Activated CD4-positive, alpha-beta T cell treated with anti-CD3 and anti-CD28 coated beads for 36 hours (primary cell): ENCODE results near the gene RHD. TPM values are rescaled to one million over a fixed set of nuclear protein-coding genes. Genes with fewer than 3 reads are reported as not detected.
"Not testable (repeated sequence)": the region's sequence is repeated elsewhere in the genome, so short reads cannot be mapped to it uniquely, and the experiment has no call there.

Experiments
- ATAC-seq: fragments of 200-7000 bp; cut with Tn5 transposase; one replicate; pipeline ENCODE4 v1.10.0; 2021; ENCODE audit warnings: mild to moderate bottlenecking, moderate library complexity
- CTCF ChIA-PET: fragments of 350-600 bp; sonication (Branson Sonifier 250); formaldehyde crosslinking; loops from one replicate; lab custom pipeline; 2021; ENCODE audit warnings: antibody characterized with exemption; lab: Charles Lee
- POLR2A ChIA-PET: fragments of 350-600 bp; sonication (Branson Sonifier 250); formaldehyde crosslinking; loops from one replicate; lab custom pipeline; 2021; ENCODE audit warnings: antibody characterized with exemption, inconsistent platforms; lab: Charles Lee
- DNase-seq: peaks from one replicate; pipeline ENCODE4 v3.0.0-alpha.2; 2020
- H3K27ac Mint-ChIP-seq: one replicate; pipeline ENCODE4 v1.8.0; 2021; ENCODE audit warnings: mixed read lengths
- H3K27me3 Mint-ChIP-seq: one replicate; pipeline ENCODE4 v1.8.0; 2021; ENCODE audit warnings: mixed read lengths
- H3K36me3 Mint-ChIP-seq: one replicate; pipeline ENCODE4 v1.8.0; 2021; ENCODE audit warnings: low read depth, mixed read lengths
- H3K4me1 Mint-ChIP-seq: one replicate; pipeline ENCODE4 v1.8.0; 2021; ENCODE audit warnings: mixed read lengths
- H3K4me3 Mint-ChIP-seq: one replicate; pipeline ENCODE4 v1.8.0; 2021; ENCODE audit warnings: mild to moderate bottlenecking, moderate library complexity, mixed read lengths
- H3K9me3 Mint-ChIP-seq: one replicate; pipeline ENCODE4 v1.8.0; 2021; ENCODE audit warnings: low read depth, mixed read lengths
- intact Hi-C, 2 experiments: fragments of 100-400 bp; cut with DNase I in 1 of 2; cut with micrococcal nuclease in 1 of 2; formaldehyde crosslinking; loops; one replicate each; pipeline versions ENCODE4 v1.14.2 to v1.15.1; 2022 to 2024; cut with DNase I, micrococcal nuclease
- total RNA-seq, 2 experiments: library from RNA; stranded (reverse); gene quantifications; one replicate each; pipeline ENCODE4 v1.2.3, GENCODE V29; 2021

The RHD gene
- total RNA-seq, 2 experiments from 2014 or later, result not detected

DNA sequence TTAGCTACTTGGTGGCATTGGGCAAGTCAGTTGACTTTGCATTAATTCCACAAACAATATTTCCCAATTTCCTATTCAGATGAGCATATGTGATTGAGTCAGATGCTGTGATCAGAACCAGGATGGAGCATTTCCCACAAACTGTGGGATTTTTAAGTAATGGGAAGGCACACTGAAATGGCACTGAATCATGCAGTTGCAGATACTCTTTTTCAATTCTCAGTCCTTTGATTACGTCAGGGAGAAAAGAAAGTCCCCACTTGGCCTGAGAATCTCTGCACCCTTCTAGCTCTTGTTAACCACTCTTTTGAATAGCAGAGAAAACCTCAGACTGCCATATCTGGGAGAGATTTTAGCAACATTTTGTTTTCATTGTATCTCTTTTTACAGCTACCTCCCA lies 36.8 kb downstream of the RHD start:
- H3K4me3 Mint-ChIP-seq, ATAC-seq, intact Hi-C loops, H3K27me3 Mint-ChIP-seq, POLR2A ChIA-PET, CTCF ChIA-PET, H3K27ac Mint-ChIP-seq, DNase-seq, H3K9me3 Mint-ChIP-seq, H3K4me1 Mint-ChIP-seq: not testable (repeated sequence)
- H3K36me3 Mint-ChIP-seq, result peaks cover 15% of the 10 kb centered on the region

DNA sequence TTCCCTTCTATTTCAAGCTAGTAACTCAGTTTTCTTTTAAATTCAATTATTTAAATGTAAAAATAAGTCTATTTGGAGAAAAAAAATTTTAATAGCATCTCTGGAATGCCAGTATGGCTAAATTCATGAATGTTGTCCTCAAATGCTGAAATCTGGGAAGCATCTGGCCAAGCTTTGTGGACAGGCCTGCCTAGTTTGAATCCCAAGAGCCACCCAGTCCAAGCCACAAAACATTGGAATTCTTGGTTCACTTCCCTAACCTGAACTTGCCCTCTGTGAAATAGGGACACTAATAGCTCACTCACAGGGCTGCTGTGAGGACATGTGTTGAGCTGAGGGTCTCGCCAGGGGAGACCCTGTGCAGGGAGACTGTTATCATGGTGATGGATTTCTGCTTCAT lies 37.2 kb downstream of the RHD start:
- H3K27ac Mint-ChIP-seq, H3K4me3 Mint-ChIP-seq, H3K27me3 Mint-ChIP-seq, ATAC-seq, DNase-seq, H3K9me3 Mint-ChIP-seq, CTCF ChIA-PET, POLR2A ChIA-PET, H3K4me1 Mint-ChIP-seq, intact Hi-C loops: not testable (repeated sequence)
- H3K36me3 Mint-ChIP-seq, result peaks cover 19% of the 10 kb centered on the region

DNA sequence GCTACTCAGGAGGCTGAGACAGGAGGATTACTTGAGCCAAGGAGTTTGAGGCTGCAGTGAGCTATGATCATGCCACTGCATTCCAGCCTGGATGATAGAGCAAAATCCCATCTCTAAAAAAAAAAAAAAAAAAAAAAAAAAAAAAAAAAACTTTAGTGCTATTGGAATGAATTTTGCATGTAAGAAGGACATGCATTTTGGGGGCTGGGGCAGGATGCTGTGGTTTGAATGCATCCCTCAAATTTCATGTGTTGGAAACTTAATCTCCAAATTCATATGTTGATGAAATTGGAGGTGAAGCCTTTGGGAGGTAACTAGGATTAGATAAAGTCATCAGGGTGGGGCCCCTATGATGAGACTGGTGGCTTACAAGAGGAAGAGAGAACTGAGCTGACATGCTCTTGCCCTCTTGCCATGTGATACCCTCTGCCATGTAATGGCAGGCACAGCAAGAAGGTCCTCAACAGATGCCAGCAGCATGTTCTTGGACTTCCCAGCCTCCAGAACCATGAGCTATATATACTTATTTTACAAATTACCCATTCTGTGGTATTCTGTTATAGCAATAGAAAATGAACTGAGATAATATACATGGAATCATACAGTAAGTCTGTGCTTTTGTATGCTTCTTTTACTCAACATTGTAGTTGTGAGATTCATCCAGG lies 40.6 kb downstream of the RHD start:
- DNase-seq, POLR2A ChIA-PET, H3K27me3 Mint-ChIP-seq, intact Hi-C loops, ATAC-seq, CTCF ChIA-PET, H3K4me1 Mint-ChIP-seq, H3K27ac Mint-ChIP-seq, H3K9me3 Mint-ChIP-seq, H3K4me3 Mint-ChIP-seq: not testable (repeated sequence)
- peaks cover 26% of the 10 kb centered on the region for H3K36me3 Mint-ChIP-seq

DNA sequence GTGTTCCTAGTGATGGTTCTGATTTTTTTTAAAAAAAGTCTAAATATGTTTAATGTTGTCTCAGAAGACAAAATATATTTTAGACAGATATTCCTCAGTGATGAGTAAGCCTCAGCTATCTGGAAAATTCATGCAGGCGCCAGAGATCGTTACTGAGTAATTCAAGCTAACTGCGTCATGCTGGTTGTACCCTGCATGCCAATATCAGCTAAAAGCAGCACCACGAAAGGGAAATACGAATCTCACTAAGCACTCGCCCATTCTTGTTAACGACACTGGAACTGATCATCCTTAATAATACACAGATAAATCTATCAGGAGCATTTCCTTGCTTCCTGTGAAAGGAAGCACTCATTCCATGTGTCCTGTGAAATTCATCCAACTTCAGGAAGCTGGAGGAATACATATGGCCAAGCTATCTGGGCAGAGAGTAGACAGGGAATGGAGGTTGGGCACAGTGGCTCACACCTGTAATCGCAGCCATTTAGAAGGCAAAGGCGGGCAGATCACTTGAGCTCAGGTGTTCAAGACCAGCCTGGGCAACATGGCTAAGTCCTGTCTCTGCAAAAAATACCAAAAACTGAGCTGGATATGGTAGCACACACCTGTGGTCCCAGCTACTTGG lies 48.1 kb downstream of the RHD start:
- H3K4me1 Mint-ChIP-seq, H3K4me3 Mint-ChIP-seq, H3K27ac Mint-ChIP-seq, DNase-seq, H3K9me3 Mint-ChIP-seq, intact Hi-C loops, H3K27me3 Mint-ChIP-seq, H3K36me3 Mint-ChIP-seq, ATAC-seq, POLR2A ChIA-PET: not testable (repeated sequence)
- CTCF ChIA-PET, result interaction anchor here (0.5 to 0.7 kb wide), 2 partner anchors 81 to 122 kb away, joined by 3 to 4 read pairs; no protein-coding TSS in a partner anchor

DNA sequence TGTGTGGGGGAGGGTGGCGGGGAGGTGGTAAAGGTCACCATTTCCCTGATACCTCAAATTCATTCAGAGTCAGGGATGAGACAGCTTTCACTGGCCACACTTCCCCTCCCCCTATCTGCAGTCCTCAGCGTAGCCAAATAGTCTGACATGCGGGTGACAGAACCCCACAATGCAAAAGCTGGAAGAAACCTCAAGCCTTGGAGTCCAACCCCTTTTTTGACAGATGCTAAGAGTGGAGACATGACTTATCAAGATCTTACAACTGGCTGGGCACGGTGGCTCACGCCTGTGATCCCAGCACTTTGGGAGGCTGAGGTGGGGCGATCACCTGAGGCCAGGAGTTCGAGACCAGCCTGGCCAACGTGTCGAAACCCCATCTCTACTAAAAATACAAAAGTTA lies 49.8 kb downstream of the RHD start:
- H3K27me3 Mint-ChIP-seq, intact Hi-C loops, CTCF ChIA-PET, H3K4me3 Mint-ChIP-seq, H3K4me1 Mint-ChIP-seq, ATAC-seq, DNase-seq, POLR2A ChIA-PET, H3K27ac Mint-ChIP-seq, H3K36me3 Mint-ChIP-seq, H3K9me3 Mint-ChIP-seq: not testable (repeated sequence)

DNA sequence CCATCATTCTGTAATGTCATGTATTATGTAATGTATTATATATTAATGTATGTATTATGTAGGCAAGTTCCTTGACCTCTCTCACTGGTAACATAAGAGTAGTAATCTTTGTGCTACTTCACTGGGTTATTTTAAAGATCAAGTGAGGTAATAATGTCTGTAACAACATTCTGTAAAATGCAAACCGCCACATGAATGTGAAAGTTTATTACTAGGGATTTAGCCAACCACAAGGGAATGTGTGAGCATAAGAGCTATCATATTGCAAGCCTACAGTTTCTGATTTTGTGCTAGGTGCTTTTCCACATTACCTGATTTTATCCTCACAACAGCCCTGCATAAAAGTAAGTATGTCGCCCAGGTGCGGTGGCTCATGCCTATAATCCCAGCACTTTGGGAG lies 52.1 kb downstream of the RHD start:
- H3K36me3 Mint-ChIP-seq, H3K9me3 Mint-ChIP-seq, DNase-seq, intact Hi-C loops, POLR2A ChIA-PET, CTCF ChIA-PET, H3K4me1 Mint-ChIP-seq, H3K27ac Mint-ChIP-seq, H3K27me3 Mint-ChIP-seq, ATAC-seq, H3K4me3 Mint-ChIP-seq: not testable (repeated sequence)

DNA sequence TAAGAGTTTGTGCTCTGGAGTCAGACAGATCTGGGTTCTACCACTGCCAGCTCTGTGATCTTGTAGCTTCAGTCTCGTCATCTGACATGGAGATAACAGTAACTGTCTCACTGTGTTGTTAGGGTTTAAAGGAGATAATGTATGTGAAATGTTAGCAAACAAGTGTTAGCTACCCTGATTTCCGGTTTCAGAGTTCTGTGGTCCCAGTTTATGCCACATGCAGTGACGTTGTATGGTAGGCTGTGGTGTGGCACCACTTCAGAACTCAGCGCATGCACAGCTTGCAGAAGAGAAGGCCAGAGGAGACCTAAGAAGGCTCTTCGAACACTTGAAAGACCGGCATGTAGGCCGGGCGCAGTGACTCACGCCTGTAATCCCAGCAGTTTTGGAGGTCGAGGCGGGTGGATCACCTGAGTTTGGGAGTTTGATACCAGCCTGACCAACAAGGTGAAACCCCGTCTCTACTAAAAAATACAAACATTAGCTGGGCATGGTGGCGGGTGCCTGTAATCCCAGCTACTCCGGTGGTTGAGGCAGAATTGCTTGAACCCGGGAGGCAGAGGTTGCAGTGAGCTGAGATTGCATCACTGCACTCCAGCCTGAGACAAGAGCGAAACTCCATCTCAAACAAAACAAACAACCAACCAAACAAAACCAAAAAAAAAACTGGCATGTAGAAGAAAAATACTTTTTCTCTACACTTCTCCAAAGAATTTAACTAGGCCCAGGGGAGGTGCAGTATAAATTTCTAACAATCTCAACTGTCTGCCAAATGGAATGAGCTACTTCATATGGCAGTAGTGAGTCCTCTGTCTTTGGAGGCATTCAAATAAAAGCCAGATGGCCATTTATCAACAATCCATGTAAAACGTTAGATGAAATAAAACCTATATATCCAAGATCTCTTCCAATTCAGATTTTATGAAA lies 55.8 kb downstream of the RHD start:
- peak; percentile 69 for ATAC-seq
- DNase-seq, H3K36me3 Mint-ChIP-seq, H3K4me3 Mint-ChIP-seq, H3K27me3 Mint-ChIP-seq, intact Hi-C loops, POLR2A ChIA-PET, H3K9me3 Mint-ChIP-seq, CTCF ChIA-PET, H3K27ac Mint-ChIP-seq: not testable (repeated sequence)
- H3K4me1 Mint-ChIP-seq, result peaks cover 28% of the 10 kb centered on the region

DNA sequence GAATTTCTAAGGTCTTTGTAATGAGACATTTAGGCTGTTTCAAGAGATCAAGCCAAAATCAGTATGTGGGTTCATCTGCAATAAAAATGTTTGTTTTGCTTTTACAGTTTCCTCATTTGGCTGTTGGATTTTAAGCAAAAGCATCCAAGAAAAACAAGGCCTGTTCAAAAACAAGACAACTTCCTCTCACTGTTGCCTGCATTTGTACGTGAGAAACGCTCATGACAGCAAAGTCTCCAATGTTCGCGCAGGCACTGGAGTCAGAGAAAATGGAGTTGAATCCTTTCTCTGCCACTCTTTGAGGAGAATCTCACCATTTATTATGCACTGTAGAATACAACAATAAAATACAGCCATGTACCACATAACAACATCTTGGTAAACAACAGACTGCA lies 56.5 kb downstream of the RHD start:
- H3K4me3 Mint-ChIP-seq, ATAC-seq, intact Hi-C loops, H3K36me3 Mint-ChIP-seq, H3K27me3 Mint-ChIP-seq, H3K9me3 Mint-ChIP-seq, CTCF ChIA-PET, H3K27ac Mint-ChIP-seq, DNase-seq, POLR2A ChIA-PET: not testable (repeated sequence)
- peaks cover 32% of the 10 kb centered on the region for H3K4me1 Mint-ChIP-seq

DNA sequence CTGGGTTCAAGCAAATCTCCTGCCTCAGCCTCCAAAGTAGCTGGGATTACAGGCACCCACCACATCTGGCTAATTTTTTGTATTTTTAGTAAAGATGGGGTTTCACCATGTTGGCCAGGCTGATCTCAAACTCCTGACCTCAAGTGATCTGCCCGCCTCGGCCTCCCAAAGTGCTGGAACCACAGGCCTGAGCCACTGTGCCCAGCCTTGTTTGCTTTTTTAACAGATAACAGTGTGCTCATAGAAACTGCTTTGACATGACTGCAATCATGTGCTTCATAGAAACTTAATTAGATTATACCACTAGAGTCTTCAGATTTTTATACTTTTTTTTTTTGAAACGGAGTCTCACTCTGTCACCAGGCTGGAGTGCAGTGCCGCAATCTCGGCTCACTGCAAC lies 57.0 kb downstream of the RHD start:
- ATAC-seq, H3K4me3 Mint-ChIP-seq, H3K9me3 Mint-ChIP-seq, intact Hi-C loops, DNase-seq, H3K36me3 Mint-ChIP-seq, H3K27me3 Mint-ChIP-seq: not testable (repeated sequence)
- Mint-ChIP-seq H3K4me1 (peaks cover 32% of the 10 kb centered on the region), H3K27ac (peak overlapping the region; percentile 76)
- ChIA-PET CTCF (interaction anchor here (0.6 kb wide), 1 partner anchor 80 kb away, joined by 4 read pairs; no protein-coding TSS in a partner anchor), POLR2A (interaction anchor here (0.9 kb wide), 1 partner anchor 81 kb away, joined by 3 read pairs; no protein-coding TSS in a partner anchor)

DNA sequence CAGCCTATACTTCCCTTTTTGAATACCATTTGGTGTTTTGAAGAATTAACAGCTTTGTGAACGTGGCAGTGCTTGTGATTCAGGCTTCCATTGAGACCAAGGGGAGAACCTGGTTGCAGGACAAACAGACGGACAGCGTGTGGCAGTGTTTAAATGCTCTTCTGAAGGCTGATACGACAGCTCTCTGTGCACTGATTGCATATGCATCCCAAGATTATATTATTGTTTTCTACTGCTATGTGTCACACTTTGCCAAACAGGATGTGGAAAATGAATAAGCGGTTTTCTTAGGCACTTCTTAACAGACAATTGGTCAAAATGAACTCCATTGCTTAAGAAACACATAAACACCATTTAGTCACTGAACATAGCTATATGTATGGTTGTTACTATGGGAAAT lies 57.6 kb downstream of the RHD start:
- POLR2A ChIA-PET, result interaction anchor here (0.6 to 0.9 kb wide), 2 partner anchors 47 to 82 kb away, joined by 3 to 4 read pairs; no protein-coding TSS in a partner anchor
- ATAC-seq, result peak; percentile 86
- intact Hi-C loops, result loop anchor here in 1 of 2 experiments (10.0 kb wide), 2 partner anchors 585 to 685 kb away; partner anchors contain the start of genes CLIC4 and SRRM1
- H3K9me3 Mint-ChIP-seq, H3K27me3 Mint-ChIP-seq, CTCF ChIA-PET, H3K4me3 Mint-ChIP-seq, H3K36me3 Mint-ChIP-seq: not testable (repeated sequence)
- Mint-ChIP-seq H3K4me1 (peaks cover 35% of the 10 kb centered on the region), H3K27ac (peak overlapping the region; percentile 76)
- peak; percentile 27 for DNase-seq

DNA sequence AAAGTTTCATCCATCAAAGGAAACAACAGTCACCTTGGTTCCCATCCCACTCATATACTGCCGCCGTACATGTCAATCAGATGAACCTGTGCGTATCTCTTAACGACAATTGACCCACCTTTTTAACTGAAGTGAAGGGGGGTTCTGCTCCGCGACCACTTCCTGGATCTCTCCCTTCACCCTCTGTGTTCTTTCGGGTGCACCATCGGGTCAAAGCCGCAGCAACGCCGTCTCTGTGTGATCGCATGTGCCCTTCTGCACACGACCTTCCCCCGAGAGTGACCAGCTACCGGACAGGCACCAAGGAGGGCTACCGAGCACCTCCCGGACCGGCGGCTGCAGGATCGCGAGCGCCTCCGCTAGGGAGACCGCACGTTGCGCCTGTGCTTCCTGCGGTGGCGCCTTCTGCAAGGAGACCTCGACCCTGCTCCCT lies 64.6 kb downstream of the RHD start:
- intact Hi-C loops, result loop anchor here (5.0 to 10.0 kb wide), 3 partner anchors 95 to 692 kb away; partner anchors contain the start of genes CLIC4 (in 1 of the 2) and SRRM1 (in 1 of the 2)
- POLR2A ChIA-PET, H3K9me3 Mint-ChIP-seq, H3K27me3 Mint-ChIP-seq, CTCF ChIA-PET, H3K36me3 Mint-ChIP-seq: not testable (repeated sequence)
- Mint-ChIP-seq H3K27ac (peak overlapping the region; percentile 87), H3K4me3 (peak overlapping the region; percentile 94), H3K4me1 (peaks cover 32% of the 10 kb centered on the region)
- peak; percentile 12 for ATAC-seq
- DNase-seq, result peak; percentile 56
